Calu3 (cell line): Measurements from ENCODE around the gene HOXB7. TPM values are rescaled to one million over a fixed set of nuclear protein-coding genes. Genes with fewer than 3 reads are reported as not detected.
A peak's percentile ranks its signal among the peaks of the same experiment; 100 is the strongest.

Source experiments
- BruUV-seq: library from RNA; stranded (reverse); fragments of 400-500 nt; replicated peaks from 2 replicates; lab custom pipeline; 2021; lab: Mats Ljungman, UMichigan
- CTCF ChIA-PET: fragments of 300-600 bp; sonication (Branson Sonifier 250); formaldehyde crosslinking; loops from one replicate; lab custom pipeline; 2022; ENCODE audit warnings: antibody characterized with exemption; lab: Charles Lee
- DNase-seq: peaks from one replicate; pipeline ENCODE4 v3.0.0; 2022
- H3K27ac Mint-ChIP-seq: one replicate; pipeline ENCODE4 v1.8.0; 2022; ENCODE audit warnings: mixed read lengths; ENCODE audit not compliant: unreplicated experiment
- H3K27me3 Mint-ChIP-seq: one replicate; pipeline ENCODE4 v1.8.0; 2022; ENCODE audit warnings: mixed read lengths; ENCODE audit not compliant: unreplicated experiment
- H3K36me3 Mint-ChIP-seq: one replicate; pipeline ENCODE4 v1.8.0; 2022; ENCODE audit warnings: mild to moderate bottlenecking, moderate library complexity, mixed read lengths; ENCODE audit not compliant: insufficient read depth, unreplicated experiment
- H3K4me1 Mint-ChIP-seq: one replicate; pipeline ENCODE4 v1.8.0; 2022; ENCODE audit warnings: mild to moderate bottlenecking, low read depth, mixed read lengths; ENCODE audit not compliant: unreplicated experiment
- H3K4me3 Mint-ChIP-seq: one replicate; pipeline ENCODE4 v1.8.0; 2022; ENCODE audit warnings: mild to moderate bottlenecking, low read depth, moderate library complexity, mixed read lengths; ENCODE audit not compliant: unreplicated experiment
- H3K9me3 Mint-ChIP-seq: one replicate; pipeline ENCODE4 v1.8.0; 2022; ENCODE audit warnings: low read depth, mixed read lengths; ENCODE audit not compliant: unreplicated experiment
- intact Hi-C: fragments of 100-400 bp; cut with micrococcal nuclease; formaldehyde crosslinking; loops from one replicate; pipeline ENCODE4 v1.10.0; 2022; ENCODE audit not compliant: unreplicated experiment
- total RNA-seq: library from RNA; stranded (reverse); gene quantifications from 2 replicates; pipeline ENCODE4 v1.2.3, GENCODE V29; 2022
- TF ChIP-seq, protein P1 (sequence below): fragments of 200-600 bp; IDR thresholded peaks from one replicate; pipeline ENCODE4 v1.8.0; 2022; ENCODE audit warnings: antibody characterized with exemption; ENCODE audit not compliant: unreplicated experiment

Gene HOXB7
- total RNA-seq, 1 experiment from 2014 or later: 30.2 TPM

- Mint-ChIP-seq H3K27ac (peak overlapping the region; percentile 74), H3K9me3 (no peaks in the 10 kb centered on the region), H3K36me3 (peaks cover 98% of the 10 kb centered on the region), H3K4me1 (peaks cover 71% of the 10 kb centered on the region), H3K4me3 (peak overlapping the region; percentile 88), H3K27me3 (peaks cover 88% of the 10 kb centered on the region)
- no TSS peak for BruUV-seq
- CTCF ChIA-PET: interaction anchor here (0.7 to 2.0 kb wide), 15 partner anchors 14 to 593 kb away, joined by 3 to 15 read pairs (median 5); no protein-coding TSS in a partner anchor
- intact Hi-C loops: loop anchor here (1.0 to 5.0 kb wide), 6 partner anchors 18 to 594 kb away; no protein-coding TSS in a partner anchor
- TF ChIP-seq, protein P1, sequence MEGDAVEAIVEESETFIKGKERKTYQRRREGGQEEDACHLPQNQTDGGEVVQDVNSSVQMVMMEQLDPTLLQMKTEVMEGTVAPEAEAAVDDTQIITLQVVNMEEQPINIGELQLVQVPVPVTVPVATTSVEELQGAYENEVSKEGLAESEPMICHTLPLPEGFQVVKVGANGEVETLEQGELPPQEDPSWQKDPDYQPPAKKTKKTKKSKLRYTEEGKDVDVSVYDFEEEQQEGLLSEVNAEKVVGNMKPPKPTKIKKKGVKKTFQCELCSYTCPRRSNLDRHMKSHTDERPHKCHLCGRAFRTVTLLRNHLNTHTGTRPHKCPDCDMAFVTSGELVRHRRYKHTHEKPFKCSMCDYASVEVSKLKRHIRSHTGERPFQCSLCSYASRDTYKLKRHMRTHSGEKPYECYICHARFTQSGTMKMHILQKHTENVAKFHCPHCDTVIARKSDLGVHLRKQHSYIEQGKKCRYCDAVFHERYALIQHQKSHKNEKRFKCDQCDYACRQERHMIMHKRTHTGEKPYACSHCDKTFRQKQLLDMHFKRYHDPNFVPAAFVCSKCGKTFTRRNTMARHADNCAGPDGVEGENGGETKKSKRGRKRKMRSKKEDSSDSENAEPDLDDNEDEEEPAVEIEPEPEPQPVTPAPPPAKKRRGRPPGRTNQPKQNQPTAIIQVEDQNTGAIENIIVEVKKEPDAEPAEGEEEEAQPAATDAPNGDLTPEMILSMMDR: peak; percentile 100
- DNase-seq: peak; percentile 98
Measured at GRCh38 chr17:48618256-48618896, 7.6 kb upstream of the HOXB7 start.

GRCh38 chr17:48617471-48618255, 6.8 kb upstream of the HOXB7 start:
- CTCF ChIA-PET: interaction anchor here (0.9 to 2.0 kb wide), 11 partner anchors 16 to 592 kb away, joined by 3 to 15 read pairs (median 7); no protein-coding TSS in a partner anchor
- TF ChIP-seq, protein P1: no peak
- peaks cover 81% of the 10 kb centered on the region for H3K27me3 Mint-ChIP-seq
- peak overlapping the region; percentile 88 for H3K4me3 Mint-ChIP-seq
- peaks cover 64% of the 10 kb centered on the region for H3K4me1 Mint-ChIP-seq
- intact Hi-C loops: loop anchor here (1.0 to 5.0 kb wide), 6 partner anchors 17 to 593 kb away; no protein-coding TSS in a partner anchor
- peaks cover 98% of the 10 kb centered on the region for H3K36me3 Mint-ChIP-seq
- no TSS peak for BruUV-seq
- no peaks in the 10 kb centered on the region for H3K9me3 Mint-ChIP-seq
- DNase-seq: no peak
- peak overlapping the region; percentile 74 for H3K27ac Mint-ChIP-seq

DNA sequence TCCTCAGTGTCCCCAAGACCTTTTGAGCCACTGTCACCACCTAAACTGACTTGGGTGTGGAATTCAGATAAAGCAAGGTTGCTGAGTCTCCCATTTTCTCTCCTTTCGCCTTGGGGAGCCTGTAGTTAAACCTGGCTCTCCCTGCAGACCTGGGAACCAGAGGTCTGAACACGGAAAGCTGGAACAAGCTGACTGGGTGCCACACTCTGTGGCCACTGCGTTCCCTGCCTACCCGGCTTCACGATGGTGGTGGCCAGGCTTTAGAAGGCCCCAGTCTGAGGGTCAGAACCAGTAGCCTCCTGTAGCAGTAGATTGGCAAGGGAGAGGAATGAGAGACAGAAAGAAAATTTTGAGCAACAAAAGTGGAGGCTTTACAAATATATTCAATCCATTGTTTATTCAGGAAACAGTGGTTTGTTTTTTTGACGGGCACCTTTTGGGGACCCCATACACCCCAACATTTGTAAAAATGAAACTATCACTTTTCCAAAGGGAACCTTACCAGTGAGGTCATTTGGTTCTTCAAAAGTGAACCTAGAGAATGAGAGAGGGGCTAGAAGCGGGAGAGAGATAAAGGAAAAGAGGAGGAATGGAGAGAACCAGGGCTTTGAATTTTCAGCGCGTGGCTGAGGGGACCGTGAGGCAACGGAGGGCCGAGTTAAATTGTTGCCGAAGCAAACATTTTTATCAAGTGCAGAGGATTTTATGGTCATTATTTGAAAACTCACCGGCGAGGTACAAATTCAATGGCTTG, 6.1 kb upstream of the HOXB7 start:
- peaks cover 73% of the 10 kb centered on the region for H3K27me3 Mint-ChIP-seq

More for the DNA sequence above, 6.1 kb upstream of the HOXB7 start:
- BruUV-seq: no TSS peak
- Mint-ChIP-seq H3K4me3 (peak overlapping the region; percentile 88), H3K27ac (peak overlapping the region; percentile 74), H3K4me1 (peaks cover 56% of the 10 kb centered on the region), H3K36me3 (peaks cover 98% of the 10 kb centered on the region), H3K9me3 (no peaks in the 10 kb centered on the region)
- DNase-seq: no peak
- TF ChIP-seq, protein P1: no peak
- intact Hi-C loops: loop anchor here (5.0 kb wide), 1 partner anchor 310 kb away; no protein-coding TSS in a partner anchor
- CTCF ChIA-PET: interaction anchor here (1.0 to 2.9 kb wide), 6 partner anchors 16 to 354 kb away, joined by 5 to 15 read pairs (median 8); no protein-coding TSS in a partner anchor
